Fibroblast of skin of back (primary cell): ENCODE results near the gene SERPINA9.

ENCODE experiments used
- DNase-seq: peaks from one replicate; pipeline ENCODE4 v3.0.0-alpha.2; 2013

Gene SERPINA9

DNA sequence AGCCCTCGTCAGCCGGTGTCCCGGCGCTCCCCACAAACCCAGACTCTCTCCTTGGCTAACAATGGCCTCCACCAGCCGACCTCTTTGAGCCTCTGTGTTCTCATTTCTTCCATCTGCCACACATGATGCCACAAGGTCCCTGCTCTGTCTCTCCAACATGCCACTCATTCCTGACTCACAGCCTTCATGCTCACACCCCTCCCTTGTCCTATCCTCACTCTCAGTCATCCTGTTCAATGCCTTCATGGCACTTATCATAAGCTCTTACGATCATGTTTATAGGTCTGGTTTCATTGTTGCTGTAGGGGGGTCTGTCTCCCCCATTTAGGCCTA lies 13.8 kb downstream of the SERPINA9 start:
- DNase-seq = peak; percentile 20

DNA sequence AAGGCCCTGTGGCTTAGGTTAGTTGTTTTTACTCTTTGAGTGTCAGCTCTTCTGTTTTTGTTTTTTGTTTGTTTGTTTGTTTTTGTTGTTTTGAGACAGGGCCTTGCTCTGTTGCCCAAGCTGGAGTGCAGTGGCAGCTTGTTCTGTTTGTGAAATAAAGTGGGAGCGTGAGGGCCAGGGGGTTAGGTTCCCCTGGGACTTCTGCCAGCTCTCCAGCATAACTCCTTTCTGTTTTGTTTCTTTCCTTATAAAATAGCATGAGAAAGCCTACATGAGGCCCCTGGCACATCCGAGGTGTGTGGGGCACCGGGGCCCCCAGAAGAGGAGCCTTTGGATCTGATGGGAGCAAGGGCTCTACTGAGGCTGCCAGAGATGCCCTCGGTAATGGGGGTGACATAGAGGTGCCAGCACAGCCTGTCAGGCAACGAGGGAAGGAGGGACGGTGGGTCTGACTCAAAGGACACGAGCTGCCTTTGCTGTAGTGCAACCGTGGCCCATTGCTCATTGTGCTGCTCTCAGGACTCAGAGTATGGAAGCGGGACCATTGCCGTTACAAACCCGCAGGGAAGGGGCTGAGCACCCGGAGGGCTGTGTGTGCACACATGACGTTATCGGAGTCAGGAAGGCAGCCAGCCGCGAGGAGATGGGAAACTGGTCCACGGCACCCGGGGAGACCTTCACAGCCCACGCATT lies 14.3 kb downstream of the SERPINA9 start:
- DNase-seq = no peak

DNA sequence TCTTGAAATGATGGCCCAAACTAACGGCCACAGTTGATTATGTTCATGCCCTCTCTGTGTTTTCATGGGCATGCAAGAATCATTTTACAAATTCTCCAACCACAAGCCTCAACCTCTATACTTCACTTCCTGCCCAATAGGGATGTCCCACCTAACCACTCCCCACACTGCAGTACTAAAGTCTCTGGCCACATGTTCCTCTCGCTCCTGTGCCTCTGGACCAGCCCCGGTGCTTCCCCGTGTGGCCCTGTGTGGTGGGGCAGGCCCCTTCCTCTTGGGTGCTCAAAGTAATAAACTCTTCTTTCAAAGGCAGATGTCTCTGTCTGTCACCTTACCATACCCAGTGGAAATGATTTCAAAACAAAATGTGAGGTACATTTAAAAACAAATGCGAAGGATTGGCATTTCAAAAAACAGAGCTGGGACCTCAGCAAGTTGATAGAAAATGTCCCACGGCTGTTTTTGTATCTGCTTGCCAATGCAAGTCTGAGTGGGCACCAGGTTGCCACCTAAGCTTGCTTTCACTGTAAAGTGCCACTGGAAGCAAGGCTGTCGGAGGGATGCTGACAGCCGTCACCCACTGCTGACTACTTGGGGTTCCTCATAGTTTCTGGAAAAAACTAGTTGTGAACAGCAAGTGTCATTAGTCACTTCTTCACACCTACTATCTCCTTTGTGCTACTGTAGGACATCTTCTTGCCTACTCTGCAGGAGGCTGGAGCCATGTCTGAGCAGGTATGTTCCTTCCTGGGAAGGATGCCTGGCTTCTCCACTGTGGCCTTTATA lies 15.2 kb downstream of the SERPINA9 start:
- no peak for DNase-seq

DNA sequence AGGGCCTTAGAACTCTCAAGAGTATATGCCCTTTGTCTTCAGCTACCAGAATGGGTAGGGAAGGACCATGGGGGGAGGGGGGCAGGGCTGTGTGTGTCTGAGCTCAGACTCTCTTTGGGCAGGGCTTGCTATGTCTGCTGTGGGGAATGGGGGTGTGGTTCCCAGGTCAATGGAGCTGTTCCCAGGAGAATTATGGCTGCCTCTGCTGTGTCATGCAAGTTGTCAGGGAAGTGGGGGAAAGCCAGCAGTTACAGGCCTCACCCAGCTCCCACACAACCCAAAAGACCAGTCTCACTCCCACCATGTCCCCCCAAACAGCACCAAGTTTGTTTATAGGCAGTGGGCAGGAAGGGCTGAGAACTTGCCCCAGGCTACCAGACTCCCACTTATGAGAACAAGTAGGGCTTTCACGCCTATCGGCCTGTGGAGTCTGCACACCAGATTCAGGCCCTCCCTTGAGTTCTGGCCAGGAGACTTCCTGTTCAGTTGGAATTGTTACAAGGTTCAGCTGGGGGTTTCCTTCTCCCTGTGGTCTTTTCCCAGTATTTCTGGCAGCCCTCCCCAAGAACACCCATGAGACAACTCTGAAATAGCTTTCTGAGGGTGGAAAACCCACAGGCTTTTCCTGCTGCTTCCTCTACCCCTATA lies 17.3 kb downstream of the SERPINA9 start:
- DNase-seq = peak; percentile 65

DNA sequence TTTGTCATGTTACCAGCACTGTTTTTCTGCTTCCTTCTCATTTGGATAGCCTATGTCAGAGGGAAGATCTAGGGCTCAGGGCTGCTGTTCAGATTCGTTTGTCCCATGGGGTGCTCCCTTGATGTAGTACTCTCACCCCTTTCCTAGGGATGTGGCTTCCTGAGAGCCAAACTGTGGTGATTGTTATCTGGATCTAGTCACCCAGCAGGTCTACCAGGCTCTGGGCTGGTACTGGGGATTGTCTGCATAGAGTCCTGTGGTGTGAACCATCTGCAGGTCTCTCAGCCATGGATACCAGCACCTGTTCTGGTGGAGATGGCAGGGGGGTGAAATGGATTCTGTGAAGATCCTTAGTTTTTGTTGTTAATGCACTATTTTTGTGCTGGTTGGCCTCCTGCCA lies 17.9 kb downstream of the SERPINA9 start:
- no peak for DNase-seq

DNA sequence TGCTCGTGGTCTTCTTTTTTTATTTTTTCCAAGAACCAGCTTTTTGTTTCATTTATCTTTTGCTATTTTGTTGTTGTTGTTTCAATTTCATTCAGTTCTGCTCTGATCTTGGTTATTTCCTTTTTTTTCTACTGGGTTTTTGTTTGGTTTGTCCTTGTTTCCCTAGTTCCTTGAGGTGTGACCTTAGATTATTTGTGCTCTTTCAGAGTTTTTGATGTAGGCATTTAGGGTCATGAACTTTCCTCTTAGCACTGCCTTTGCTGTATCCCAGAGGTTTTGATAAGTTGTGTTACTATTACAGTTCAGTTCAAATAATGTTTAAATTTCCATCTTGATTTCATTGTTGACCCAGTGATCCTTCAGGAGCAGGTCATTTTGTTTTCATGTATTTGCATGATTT lies 20.1 kb downstream of the SERPINA9 start:
- no peak for DNase-seq

DNA sequence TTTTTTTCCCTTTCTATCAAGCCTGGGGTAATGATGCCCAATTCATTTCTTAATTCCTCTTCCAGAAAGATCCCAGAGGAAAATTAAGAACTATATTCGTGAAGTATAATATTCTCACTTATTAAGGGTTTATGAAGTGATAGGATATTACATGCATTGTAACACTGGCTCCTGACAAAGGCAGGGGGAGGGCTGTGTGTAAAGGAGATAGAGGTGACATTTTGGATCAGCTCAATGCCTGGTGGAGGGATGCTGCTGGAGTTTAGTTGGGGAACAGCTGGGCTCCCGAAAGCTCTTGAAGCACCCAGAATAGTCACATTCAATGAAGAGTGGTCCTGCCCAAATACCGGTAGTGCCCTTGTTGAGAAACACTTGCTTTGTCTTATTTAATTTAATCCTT lies 24.2 kb downstream of the SERPINA9 start:
- no peak for DNase-seq

DNA sequence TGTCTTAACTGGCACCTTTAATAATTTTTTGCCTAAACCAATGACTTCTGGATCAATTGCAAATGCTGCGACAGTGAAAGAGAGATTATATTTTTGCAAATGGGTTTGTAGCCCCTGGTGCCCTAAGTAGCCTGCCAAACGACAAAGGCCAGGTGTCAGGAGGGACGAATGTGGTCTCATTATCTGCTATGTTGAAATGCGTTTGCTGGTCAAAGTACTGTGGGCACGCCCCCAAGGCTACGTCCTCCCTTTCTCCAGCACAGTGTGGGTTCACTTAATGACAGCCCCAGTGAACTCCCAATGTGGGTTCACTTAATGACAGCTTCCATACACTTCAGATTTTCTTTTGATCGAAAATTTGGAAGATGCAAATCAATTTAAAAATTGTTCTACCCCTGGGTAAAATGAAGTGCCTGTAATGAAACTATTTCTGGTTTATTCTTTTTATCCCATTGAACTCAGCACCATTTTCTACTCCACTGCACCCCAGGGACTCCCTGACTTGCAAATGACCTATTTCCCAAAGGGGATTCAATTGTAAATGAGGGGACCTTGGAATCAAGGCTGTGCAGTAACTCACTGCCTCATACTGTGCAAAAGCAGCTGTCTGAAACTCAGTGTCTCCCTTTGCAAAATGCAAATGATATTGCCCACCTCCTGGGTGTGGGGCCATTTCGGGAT lies 24.8 kb downstream of the SERPINA9 start:
- no peak for DNase-seq

DNA sequence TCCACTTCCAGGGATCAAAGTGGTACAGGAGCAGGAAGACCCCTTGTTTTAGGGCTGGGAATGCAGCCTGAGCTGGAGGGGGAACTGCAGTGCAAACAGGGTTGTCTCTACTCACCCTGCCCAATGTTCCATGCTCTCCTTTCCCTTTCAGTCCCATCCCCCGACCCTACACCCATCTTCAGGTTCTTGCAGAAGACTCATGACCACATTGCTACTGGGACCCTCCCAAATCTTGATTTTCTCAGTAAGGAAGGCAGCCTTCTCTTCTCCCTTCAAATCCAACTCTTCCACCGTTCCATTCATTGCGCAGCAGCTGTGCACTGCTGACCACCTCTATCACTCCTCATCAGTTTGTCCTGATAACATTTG lies 25.3 kb downstream of the SERPINA9 start:
- no peak for DNase-seq

DNA sequence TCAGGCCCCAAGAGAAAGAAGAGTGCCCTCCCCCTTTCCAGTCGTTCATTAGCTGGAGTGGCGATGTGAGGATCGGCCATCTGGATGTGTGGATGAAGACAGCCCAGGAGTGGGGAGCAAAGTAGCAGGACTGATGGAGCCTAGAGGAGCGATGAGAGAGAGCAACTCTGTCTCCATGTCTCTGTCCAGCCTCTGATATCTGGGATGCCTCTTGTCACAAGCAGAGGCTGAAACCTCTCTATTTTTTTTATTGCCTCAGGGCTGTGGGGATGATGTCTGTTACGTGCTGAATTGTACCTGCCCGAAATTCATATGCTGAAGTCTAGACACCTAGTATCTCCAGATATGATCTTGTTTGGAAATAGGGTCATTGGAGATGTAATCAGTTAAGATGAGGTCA lies 26.1 kb downstream of the SERPINA9 start:
- DNase-seq = no peak

DNA sequence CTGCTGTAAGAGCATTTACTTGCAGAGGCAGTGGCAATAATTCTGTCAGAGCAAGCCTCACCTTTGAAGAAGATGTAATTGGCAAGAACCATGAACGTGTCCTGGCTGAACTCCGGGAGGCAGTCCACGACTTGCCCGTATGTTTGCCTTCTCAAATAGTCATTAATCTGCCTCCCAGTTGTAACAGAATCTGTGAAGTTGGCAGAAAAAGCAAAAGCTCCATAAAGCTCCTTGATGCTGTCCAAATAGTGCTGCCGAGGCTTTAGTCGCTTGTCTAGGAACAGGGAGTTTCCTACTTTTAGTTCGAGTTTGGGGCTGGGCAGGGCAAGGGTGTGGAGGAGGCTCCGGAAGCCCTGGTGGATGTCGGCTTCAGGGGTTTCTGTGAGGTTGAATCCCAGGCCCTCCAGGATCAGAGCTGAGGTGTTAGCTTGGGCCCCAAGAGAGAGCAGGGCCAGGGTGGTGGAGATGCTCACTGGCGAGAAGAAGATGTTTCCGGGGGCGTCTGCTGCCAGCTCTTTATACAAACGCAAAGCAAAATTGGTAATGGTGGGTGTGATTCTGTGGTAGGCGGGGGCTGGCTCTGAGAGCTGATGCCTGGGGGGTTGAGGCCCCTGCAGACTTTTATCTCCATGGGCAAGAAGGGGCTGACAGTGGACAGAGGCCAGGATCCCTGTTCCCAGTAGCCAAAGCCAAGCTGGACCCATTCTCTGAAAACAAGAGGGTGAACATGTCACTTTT lies 27.8 kb downstream of the SERPINA9 start:
- no peak for DNase-seq

DNA sequence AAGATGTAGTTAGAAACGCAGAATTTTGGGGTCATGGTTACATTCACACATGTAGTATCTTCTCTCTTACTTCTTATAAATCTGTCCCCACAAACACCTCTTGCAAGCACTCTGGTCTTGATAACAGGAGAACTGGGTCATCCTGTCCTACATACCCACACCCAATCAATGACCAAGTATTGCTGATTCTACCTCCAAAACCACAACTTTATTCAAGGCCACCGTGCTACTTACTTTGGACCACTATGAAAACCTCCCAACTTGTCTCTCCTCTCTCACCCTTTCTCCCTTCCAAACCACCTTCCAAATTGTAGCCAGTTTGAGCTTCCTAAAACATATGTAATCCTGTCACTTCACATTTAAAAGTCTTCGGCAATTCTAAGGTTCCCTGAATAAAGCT lies 28.8 kb downstream of the SERPINA9 start:
- no peak for DNase-seq

DNA sequence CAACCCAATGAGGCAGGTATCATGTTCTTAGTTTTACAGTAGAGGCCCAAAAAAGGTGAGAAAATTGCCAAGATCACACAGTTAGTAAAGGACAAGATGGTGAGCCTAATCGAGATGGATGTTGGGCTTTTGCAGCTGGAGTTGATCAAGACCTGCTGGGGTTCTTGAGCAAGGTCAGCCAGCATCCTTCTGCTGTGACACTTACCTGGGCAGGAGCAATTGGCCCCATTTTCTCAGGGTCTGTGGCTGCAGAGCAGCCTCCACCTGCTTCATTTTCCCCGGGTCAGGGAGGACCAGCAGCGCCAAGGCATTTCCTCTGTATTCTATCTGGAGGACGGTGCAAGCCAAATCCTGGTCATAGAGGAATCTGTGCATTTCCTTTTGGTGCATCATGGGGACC lies 29.9 kb downstream of the SERPINA9 start:
- DNase-seq = no peak

DNA sequence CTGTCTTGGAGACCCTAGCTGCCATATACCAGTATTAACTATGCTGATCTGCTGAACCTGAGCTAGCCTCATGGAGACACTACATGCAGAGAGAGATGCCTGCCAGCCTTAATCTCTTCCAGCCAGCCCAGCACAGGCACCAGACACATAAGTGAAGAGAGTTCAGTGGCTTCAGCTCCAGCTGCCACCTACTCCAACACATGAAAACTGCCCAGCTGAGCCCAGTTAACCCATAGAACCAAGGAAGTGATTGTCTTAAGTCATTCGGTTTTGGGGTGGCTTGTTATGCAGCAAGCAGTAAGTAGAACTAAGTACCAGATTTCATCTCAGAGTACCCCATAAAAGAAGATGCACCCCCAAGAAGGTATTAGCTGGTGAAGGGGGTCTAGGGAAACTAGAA lies 31.0 kb downstream of the SERPINA9 start:
- DNase-seq = no peak

DNA sequence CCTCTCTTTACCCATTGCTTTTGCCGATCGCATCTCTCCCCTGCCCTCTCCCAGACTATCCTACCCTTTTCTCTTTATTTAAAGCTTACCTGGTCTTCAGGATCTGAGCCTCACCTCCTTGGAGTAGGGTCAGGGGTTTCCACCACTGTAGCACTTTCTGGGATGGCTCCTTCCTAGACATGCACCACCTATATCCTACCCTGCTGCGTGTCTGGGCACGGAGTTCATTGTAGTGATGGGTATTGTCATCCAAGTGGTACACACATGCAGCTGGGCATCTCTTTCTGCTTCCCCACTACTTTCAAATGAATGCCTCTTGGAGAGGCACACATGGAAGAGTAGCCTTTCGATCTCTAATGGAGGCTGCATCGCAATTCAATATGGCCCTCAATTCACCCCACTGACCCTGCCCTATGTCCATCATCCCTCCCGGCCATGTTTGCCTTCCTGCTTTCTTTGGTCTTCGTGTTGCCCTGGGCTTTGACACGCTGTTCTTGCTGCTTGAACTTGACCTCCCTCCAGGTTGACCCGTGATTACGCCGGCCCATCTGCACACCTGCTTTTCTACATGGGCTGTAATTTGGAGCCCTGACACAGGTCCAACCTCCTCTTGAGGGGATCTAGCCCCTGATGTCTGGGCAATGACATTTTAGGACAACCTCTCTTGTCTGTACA lies 34.3 kb downstream of the SERPINA9 start:
- no peak for DNase-seq

DNA sequence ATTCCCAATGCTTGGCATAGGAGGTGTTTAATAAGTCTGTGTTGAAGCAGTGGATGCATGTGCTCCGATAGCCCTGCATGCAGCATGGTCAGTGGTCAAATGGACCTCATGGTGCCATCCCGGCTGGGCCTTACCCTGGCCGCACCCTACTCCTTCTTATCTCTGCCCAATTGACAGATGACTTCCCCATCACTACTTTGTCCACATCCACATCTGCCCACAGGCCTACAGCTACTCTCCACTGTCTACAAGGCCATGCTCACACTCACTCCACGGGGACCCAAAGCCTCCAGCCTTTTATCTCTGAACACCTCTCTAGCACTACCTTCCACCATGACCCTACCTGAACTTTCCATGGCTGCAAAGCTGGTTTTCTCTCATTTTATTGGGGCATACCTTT lies 34.9 kb downstream of the SERPINA9 start:
- DNase-seq = no peak

DNA sequence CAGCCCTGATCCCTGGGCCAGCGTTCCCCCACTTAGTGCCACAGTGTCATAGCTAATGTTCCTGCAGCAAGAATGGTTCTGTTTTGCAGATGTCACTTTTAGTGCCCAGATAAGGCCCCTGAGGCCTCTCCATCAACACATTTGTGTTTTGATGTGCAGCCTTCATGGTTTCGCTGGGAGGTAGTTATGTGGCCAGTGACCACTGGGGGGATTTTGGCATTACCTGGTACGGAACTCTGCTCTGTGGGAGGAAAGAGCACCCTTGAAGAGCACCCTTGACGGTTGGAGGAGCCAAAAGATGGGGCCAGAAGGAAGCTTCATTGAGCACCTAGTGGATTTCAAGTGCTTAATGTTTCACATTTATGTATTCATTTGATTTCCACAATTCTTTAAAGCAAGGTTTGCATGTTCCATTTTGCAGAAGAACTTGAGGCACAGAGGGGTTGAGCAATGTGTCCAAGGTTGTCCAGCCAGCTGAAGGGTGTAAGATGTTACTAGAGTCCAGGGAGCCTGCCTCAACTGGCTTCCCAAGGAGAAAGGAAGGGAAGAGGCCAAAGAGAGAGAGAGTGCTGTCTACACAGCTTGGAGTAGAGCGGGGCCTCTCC lies 36.4 kb downstream of the SERPINA9 start:
- no peak for DNase-seq

DNA sequence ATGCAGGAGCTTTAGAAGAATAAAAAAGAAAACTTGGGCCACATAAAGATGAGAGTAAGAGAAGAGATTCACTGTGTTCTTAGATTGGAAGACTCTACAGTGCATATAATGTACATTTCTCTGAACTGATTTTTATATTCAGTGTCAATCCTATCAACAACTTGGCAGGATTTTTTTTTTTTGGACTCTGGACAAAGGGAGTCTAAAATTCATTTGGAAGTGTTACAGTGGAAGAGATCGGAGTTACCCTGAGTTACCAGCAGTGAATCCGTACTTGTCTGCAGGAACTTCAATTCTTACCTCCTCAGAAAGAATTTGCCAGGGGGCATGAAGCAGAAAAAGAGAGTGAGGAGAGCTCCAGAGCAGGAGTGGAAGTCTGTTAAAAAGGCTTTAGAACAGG lies 47.4 kb downstream of the SERPINA9 start:
- DNase-seq = no peak

DNA sequence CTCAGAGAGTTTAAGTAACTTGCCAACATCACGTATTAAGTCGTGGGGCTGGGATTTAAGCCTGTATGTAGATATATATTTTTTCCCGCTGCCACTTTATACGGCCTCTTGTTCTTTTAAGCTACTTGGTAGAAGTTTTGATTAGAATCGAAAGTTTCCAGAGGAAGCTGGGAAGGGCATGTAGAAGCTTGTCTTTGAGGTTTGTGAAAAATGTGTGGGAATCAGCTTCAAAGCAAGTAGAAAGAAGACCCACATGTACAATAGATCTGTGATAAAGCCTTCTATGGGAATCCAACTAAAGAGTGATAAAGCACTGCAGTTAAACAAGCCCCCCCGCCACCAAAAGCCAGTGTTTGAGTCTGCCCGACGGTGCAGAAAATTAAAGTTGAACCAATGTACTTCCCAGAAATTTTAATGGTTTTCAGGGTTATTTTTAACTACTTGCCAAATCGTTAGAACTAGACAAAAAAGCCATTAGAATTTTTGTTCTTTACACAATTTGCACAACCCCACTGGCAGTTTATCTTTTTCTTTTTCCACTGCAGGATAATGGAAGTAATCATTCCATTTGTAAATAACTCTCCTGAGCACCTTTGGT lies 48.9 kb downstream of the SERPINA9 start:
- DNase-seq = no peak

DNA sequence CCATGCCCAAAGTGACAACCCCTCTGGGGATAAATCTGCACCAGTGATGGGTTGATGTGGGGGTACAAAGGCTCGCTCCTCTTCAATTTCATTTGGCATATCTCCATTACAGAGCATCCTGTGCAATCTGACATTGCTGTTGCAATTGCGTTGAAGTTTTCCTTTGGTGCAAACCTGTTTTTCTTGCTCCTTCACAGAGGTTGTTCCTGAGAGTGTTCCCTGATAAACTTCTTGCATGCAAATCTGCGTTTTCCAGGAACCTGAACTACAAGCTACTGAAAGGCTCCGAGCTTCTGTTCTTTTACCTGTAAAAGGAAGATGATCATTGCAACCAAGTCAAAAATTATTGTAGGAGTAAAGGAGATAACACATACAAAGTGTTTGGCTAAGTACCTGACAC lies 49.5 kb downstream of the SERPINA9 start:
- DNase-seq = no peak

DNA sequence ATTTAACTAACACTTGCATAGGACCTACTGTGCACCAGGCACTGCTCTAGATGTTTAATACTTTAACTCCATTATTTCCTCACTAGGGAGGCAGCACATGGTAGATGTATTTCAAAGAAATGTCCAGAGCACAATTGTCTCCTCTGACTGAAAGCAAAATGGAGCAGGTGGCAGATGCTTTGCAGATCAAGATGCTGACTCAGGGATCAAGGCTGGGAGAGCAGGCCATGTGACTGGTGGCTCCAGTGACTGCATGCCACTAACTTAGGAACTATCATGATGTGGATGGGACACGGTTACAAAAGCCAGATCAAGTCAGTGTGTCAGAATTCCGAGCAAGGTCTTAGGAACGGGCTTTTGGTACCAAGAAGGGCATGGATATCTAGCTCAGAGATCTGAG lies 51.6 kb downstream of the SERPINA9 start:
- DNase-seq = no peak
